Karpas-422 (cell line): ENCODE measurements around the gene ENOX1. TPM values are rescaled to one million over a fixed set of nuclear protein-coding genes. Genes with fewer than 3 reads are reported as not detected.

Experiments
- DNase-seq: peaks from one replicate; pipeline ENCODE4 v3.0.0-alpha.2; 2015
- H2AFZ ChIP-seq: fragments of 200-600 bp; sonication (generic); 2 replicates; pipeline ENCODE4 v1.6.1; 2014; ENCODE audit warnings: antibody characterized with exemption, low read length, mixed read lengths
- H3K27ac ChIP-seq: fragments of 200-600 bp; sonication (generic); 2 replicates; pipeline ENCODE4 v1.5.1; 2014; ENCODE audit warnings: mild to moderate bottlenecking, low read length, moderate library complexity
- H3K27me3 ChIP-seq: fragments of 200-600 bp; sonication (generic); 2 replicates; pipeline ENCODE4 v1.6.1; 2014; ENCODE audit warnings: low read length, mixed read lengths
- H3K36me3 ChIP-seq: fragments of 200-600 bp; sonication (generic); 2 replicates; pipeline ENCODE4 v1.6.1; 2014; ENCODE audit warnings: low read length, mixed read lengths; ENCODE audit not compliant: insufficient read depth
- H3K4me1 ChIP-seq: fragments of 200-600 bp; sonication (generic); 2 replicates; pipeline ENCODE4 v1.6.1; 2014; ENCODE audit warnings: mild to moderate bottlenecking, low read length, mixed read lengths
- H3K4me2 ChIP-seq: fragments of 200-600 bp; sonication (generic); 2 replicates; pipeline ENCODE4 v1.6.1; 2014; ENCODE audit warnings: low read length, low read depth, mild to moderate bottlenecking; ENCODE audit not compliant: poor library complexity, severe bottlenecking
- H3K4me3 ChIP-seq: fragments of 200-600 bp; sonication (generic); 2 replicates; pipeline ENCODE4 v1.5.1; 2014; ENCODE audit warnings: mild to moderate bottlenecking, antibody characterized with exemption, low read length, mixed read lengths
- H3K79me2 ChIP-seq: fragments of 200-600 bp; sonication (generic); 2 replicates; pipeline ENCODE4 v1.6.1; 2014; ENCODE audit warnings: mild to moderate bottlenecking, low read length, mixed read lengths
- H3K9ac ChIP-seq: fragments of 200-600 bp; sonication (generic); 2 replicates; pipeline ENCODE4 v1.6.0; 2014; ENCODE audit warnings: low read length
- H3K9me2 ChIP-seq: fragments of 200-600 bp; sonication (generic), shearing (Covaris generic); replicated peaks from 2 replicates; pipeline ENCODE4 v1.6.0; 2014; ENCODE audit warnings: mild to moderate bottlenecking, low read length, moderate library complexity; ENCODE audit not compliant: insufficient read depth
- H3K9me3 ChIP-seq: fragments of 300-700, 200-600 bp; sonication (generic); 2 replicates; pipeline ENCODE4 v1.6.1; 2014; ENCODE audit warnings: low read length, mixed read lengths
- H4K20me1 ChIP-seq: fragments of 200-600 bp; sonication (generic); 2 replicates; pipeline ENCODE4 v1.6.1; 2014; ENCODE audit warnings: mild to moderate bottlenecking, antibody characterized with exemption, low read length, low read depth; ENCODE audit not compliant: insufficient read depth
- total RNA-seq: library from RNA; depleted of rRNA; stranded (reverse); fragments of >200 nt; shearing (Covaris generic); gene quantifications from 2 replicates; pipeline ENCODE4 v1.2.3, GENCODE V29; 2014; ENCODE audit warnings: low replicate concordance

The ENOX1 gene
- total RNA-seq, 1 experiment from 2014 or later: not detected

DNA sequence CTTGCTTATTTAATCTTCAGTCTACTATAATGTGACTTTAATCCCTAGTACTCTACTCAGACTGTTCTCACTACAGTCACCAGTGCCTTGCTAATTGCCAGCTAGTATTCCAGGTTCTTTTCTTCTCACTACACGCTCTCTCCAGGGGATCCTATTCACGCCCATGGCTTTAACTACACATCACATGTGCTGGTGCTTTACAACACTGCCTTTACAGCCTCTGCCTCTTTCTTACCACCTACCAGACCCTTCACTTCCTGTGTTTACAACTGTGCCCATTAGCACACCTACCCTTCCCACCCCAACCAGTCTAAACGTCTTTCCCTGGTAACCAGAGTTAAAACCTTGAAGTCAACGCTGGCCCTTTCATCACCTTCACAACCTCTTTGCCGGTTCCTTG is 513.9 kb downstream of the ENOX1 start:
- H3K36me3 ChIP-seq: no peaks in the 10 kb centered on the region
- H3K4me1 ChIP-seq: no peaks in the 10 kb centered on the region
- H3K27me3 ChIP-seq: no peaks in the 10 kb centered on the region
- H3K9ac ChIP-seq: no peak overlapping the region
- no peaks in the 10 kb centered on the region for H3K9me2 ChIP-seq
- H4K20me1 ChIP-seq: no peaks in the 10 kb centered on the region
- no peak for DNase-seq
- no peak overlapping the region for H3K27ac ChIP-seq
- H3K4me3 ChIP-seq: no peak overlapping the region
- H3K79me2 ChIP-seq: no peaks in the 10 kb centered on the region
- no peak overlapping the region for H3K4me2 ChIP-seq
- no peaks in the 10 kb centered on the region for H3K9me3 ChIP-seq
- H2AFZ ChIP-seq: no peak overlapping the region

GRCh38 chr13:43271152-43271551 is 515.6 kb downstream of the ENOX1 start:
- no peak overlapping the region for H3K9ac ChIP-seq
- H3K9me3 ChIP-seq: no peaks in the 10 kb centered on the region
- H3K79me2 ChIP-seq: no peaks in the 10 kb centered on the region
- H3K4me3 ChIP-seq: no peak overlapping the region
- no peaks in the 10 kb centered on the region for H3K36me3 ChIP-seq
- no peaks in the 10 kb centered on the region for H4K20me1 ChIP-seq
- no peak for DNase-seq
- H3K4me1 ChIP-seq: no peaks in the 10 kb centered on the region
- H3K27me3 ChIP-seq: no peaks in the 10 kb centered on the region
- H3K27ac ChIP-seq: no peak overlapping the region
- H3K9me2 ChIP-seq: no peaks in the 10 kb centered on the region
- H2AFZ ChIP-seq: no peak overlapping the region
- H3K4me2 ChIP-seq: no peak overlapping the region

GRCh38 chr13:43270130-43270830 is 516.5 kb downstream of the ENOX1 start:
- no peak for DNase-seq
- H3K27ac ChIP-seq: no peak overlapping the region

GRCh38 chr13:43269037-43269481 is 517.7 kb downstream of the ENOX1 start:
- Histone ChIP-seq H3K27me3 (no peaks in the 10 kb centered on the region), H2AFZ (no peak overlapping the region), H3K36me3 (no peaks in the 10 kb centered on the region), H3K79me2 (no peaks in the 10 kb centered on the region), H3K27ac (no peak overlapping the region), H3K9ac (no peak overlapping the region), H3K9me2 (no peaks in the 10 kb centered on the region), H3K4me1 (no peaks in the 10 kb centered on the region), H3K9me3 (no peaks in the 10 kb centered on the region), H4K20me1 (no peaks in the 10 kb centered on the region), H3K4me3 (no peak overlapping the region), H3K4me2 (no peak overlapping the region)
- DNase-seq: no peak

More at GRCh38 chr13:43270130-43270830, 516.5 kb downstream of the ENOX1 start:
- Histone ChIP-seq H3K27me3 (no peaks in the 10 kb centered on the region), H3K36me3 (no peaks in the 10 kb centered on the region), H3K9me2 (no peaks in the 10 kb centered on the region), H3K4me1 (no peaks in the 10 kb centered on the region), H3K9ac (no peak overlapping the region), H2AFZ (no peak overlapping the region), H3K79me2 (no peaks in the 10 kb centered on the region), H3K9me3 (no peaks in the 10 kb centered on the region), H3K4me2 (no peak overlapping the region), H3K4me3 (no peak overlapping the region), H4K20me1 (no peaks in the 10 kb centered on the region)

DNA sequence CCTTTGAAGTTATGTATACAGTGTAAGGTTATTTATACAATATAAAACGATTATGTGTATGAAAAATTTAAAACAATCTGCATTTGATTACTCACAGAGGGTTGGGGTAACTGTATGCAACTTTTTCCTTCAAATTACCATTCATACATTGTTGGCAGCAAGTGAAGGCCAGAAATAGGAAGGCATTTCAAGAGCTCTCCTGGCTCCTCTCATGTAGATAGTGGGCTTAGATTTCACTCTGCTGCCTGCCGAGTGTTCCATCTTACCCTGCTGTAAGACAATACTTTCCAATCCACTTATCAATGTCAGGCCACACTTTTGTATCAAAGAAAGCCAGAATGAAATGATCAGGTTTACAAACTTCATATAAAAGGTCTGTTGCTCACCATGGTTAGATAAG is 518.1 kb downstream of the ENOX1 start:
- no peaks in the 10 kb centered on the region for H3K9me3 ChIP-seq
- no peak overlapping the region for H3K27ac ChIP-seq
- DNase-seq: no peak
- H3K9ac ChIP-seq: no peak overlapping the region
- H3K4me2 ChIP-seq: no peak overlapping the region
- no peaks in the 10 kb centered on the region for H3K36me3 ChIP-seq
- no peak overlapping the region for H3K4me3 ChIP-seq
- H3K9me2 ChIP-seq: no peaks in the 10 kb centered on the region
- H4K20me1 ChIP-seq: no peaks in the 10 kb centered on the region
- H3K79me2 ChIP-seq: no peaks in the 10 kb centered on the region
- H3K27me3 ChIP-seq: no peaks in the 10 kb centered on the region
- H3K4me1 ChIP-seq: no peaks in the 10 kb centered on the region
- no peak overlapping the region for H2AFZ ChIP-seq

DNA sequence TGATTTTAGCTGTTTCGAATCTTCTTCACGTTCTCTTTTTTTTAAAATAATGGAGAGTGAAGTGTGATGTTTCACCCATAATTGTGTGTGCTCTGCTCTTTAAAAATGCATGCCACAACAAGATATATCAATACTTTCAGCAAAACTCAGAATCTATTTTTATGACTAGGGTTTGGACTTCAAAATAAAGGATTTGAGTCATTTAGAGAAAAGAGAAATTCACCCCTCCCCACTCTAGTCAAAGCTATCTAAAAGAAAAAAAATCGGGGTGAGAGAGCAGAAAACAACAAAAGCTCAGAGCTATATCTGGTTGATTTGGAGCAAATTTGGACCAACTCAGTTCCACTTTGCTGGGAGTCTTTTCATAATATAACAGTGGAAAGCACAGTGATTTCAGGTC is 518.9 kb downstream of the ENOX1 start:
- Histone ChIP-seq H3K9me3 (no peaks in the 10 kb centered on the region), H4K20me1 (no peaks in the 10 kb centered on the region), H3K4me1 (no peaks in the 10 kb centered on the region), H3K9me2 (no peaks in the 10 kb centered on the region), H3K4me3 (no peak overlapping the region), H3K36me3 (no peaks in the 10 kb centered on the region), H3K27ac (no peak overlapping the region), H3K4me2 (no peak overlapping the region), H3K27me3 (no peaks in the 10 kb centered on the region), H2AFZ (no peak overlapping the region), H3K9ac (no peak overlapping the region), H3K79me2 (no peaks in the 10 kb centered on the region)
- no peak for DNase-seq

GRCh38 chr13:43266936-43267615 is 519.7 kb downstream of the ENOX1 start:
- H3K4me1 ChIP-seq: no peaks in the 10 kb centered on the region
- H2AFZ ChIP-seq: no peak overlapping the region
- no peak for DNase-seq
- no peaks in the 10 kb centered on the region for H4K20me1 ChIP-seq
- no peak overlapping the region for H3K27ac ChIP-seq
- H3K36me3 ChIP-seq: no peaks in the 10 kb centered on the region
- no peaks in the 10 kb centered on the region for H3K27me3 ChIP-seq
- H3K4me2 ChIP-seq: no peak overlapping the region
- no peaks in the 10 kb centered on the region for H3K9me2 ChIP-seq
- no peaks in the 10 kb centered on the region for H3K79me2 ChIP-seq
- no peaks in the 10 kb centered on the region for H3K9me3 ChIP-seq
- no peak overlapping the region for H3K9ac ChIP-seq
- no peak overlapping the region for H3K4me3 ChIP-seq

GRCh38 chr13:43265028-43265427 is 521.7 kb downstream of the ENOX1 start:
- H3K9me2 ChIP-seq: no peaks in the 10 kb centered on the region
- H3K4me1 ChIP-seq: no peaks in the 10 kb centered on the region
- no peak overlapping the region for H3K4me2 ChIP-seq
- no peak overlapping the region for H3K4me3 ChIP-seq
- H3K9me3 ChIP-seq: no peaks in the 10 kb centered on the region
- H3K36me3 ChIP-seq: no peaks in the 10 kb centered on the region
- H3K27ac ChIP-seq: no peak overlapping the region
- H2AFZ ChIP-seq: no peak overlapping the region
- H4K20me1 ChIP-seq: no peaks in the 10 kb centered on the region
- no peaks in the 10 kb centered on the region for H3K79me2 ChIP-seq
- no peaks in the 10 kb centered on the region for H3K27me3 ChIP-seq
- DNase-seq: no peak
- H3K9ac ChIP-seq: no peak overlapping the region
